NCI-H510A (cell line): ENCODE measurements around the gene MPZL3.
"Not testable (repeated sequence)": the region's sequence is repeated elsewhere in the genome, so short reads cannot be mapped to it uniquely, and the experiment has no call there.

ENCODE experiments used
- DNase-seq: peaks from one replicate; lab custom pipeline; 2025; lab: John Stamatoyannopoulos, UW

The MPZL3 gene

GRCh38 chr11:118212131-118212725 is 39.9 kb downstream of the MPZL3 start:
- no peak for DNase-seq

- no peak for DNase-seq
Observed at GRCh38 chr11:118211006-118211405, 41.2 kb downstream of the MPZL3 start.

GRCh38 chr11:118210323-118210722 is 41.8 kb downstream of the MPZL3 start:
- no peak for DNase-seq

GRCh38 chr11:118209033-118209432 is 43.1 kb downstream of the MPZL3 start:
- DNase-seq: no peak

GRCh38 chr11:118207079-118207478 is 45.1 kb downstream of the MPZL3 start:
- no peak for DNase-seq

GRCh38 chr11:118206391-118207031 is 45.7 kb downstream of the MPZL3 start:
- no peak for DNase-seq

GRCh38 chr11:118205606-118206378 is 46.4 kb downstream of the MPZL3 start:
- DNase-seq: no peak

- DNase-seq: no peak
Observed at GRCh38 chr11:118202599-118203422, 49.4 kb downstream of the MPZL3 start.

- no peak for DNase-seq
Observed at GRCh38 chr11:118201966-118202365, 50.2 kb downstream of the MPZL3 start.

GRCh38 chr11:118200901-118201680 is 51.1 kb downstream of the MPZL3 start:
- no peak for DNase-seq

- no peak for DNase-seq
Observed at GRCh38 chr11:118200497-118200896, 51.7 kb downstream of the MPZL3 start.

- no peak for DNase-seq
Observed at GRCh38 chr11:118199135-118199534, 53.0 kb downstream of the MPZL3 start.

- DNase-seq: peak; percentile 19
Observed at GRCh38 chr11:118198370-118198769, 53.8 kb downstream of the MPZL3 start.

- no peak for DNase-seq
Observed at GRCh38 chr11:118194835-118195627, 57.1 kb downstream of the MPZL3 start.

- no peak for DNase-seq
Observed at GRCh38 chr11:118193910-118194566, 58.1 kb downstream of the MPZL3 start.

- DNase-seq: not testable (repeated sequence)
Observed at GRCh38 chr11:118192817-118193216, 59.3 kb downstream of the MPZL3 start.

GRCh38 chr11:118190942-118191506 is 61.1 kb downstream of the MPZL3 start:
- DNase-seq: not testable (repeated sequence)

GRCh38 chr11:118186346-118187107 is 65.6 kb downstream of the MPZL3 start:
- no peak for DNase-seq
